ENCODE measurements around the gene IGSF9B.

GRCh38 chr11:133984828-133985227 is 28.1 kb upstream of the IGSF9B start:
- TF ChIP-seq CTCF (conservative IDR thresholded peaks at IDR 0.05; ENCODE audit: low read depth, low read length) (no peak), EZH2 (IDR thresholded peaks at IDR 0.05; ENCODE audit: borderline replicate concordance, low read depth, low read length, poor library complexity, severe bottlenecking) (no peak)
